Skeletal muscle tissue (tissue), 4 donors: ENCODE data around the gene RASSF8. TPM values are rescaled to one million over a fixed set of nuclear protein-coding genes. Genes with fewer than 3 reads are reported as not detected.

ENCODE experiments used
- H3K27ac ChIP-seq: one replicate; pipeline ENCODE4 v1.7.0; 2013; ENCODE audit warnings: mild to moderate bottlenecking, low read depth, low read length, inconsistent platforms
- H3K27me3 ChIP-seq, 3 donors: one replicate each; pipeline ENCODE4 v1.7.0; 2013; ENCODE audit warnings: low read length in 3 of 3; ENCODE audit not compliant: control insufficient read depth in 3 of 3, insufficient read depth in 3 of 3
- H3K36me3 ChIP-seq, 3 donors: one replicate each; pipeline ENCODE4 v1.7.0; 2013; ENCODE audit warnings: low read length in 3 of 3; ENCODE audit not compliant: control insufficient read depth in 3 of 3, insufficient read depth in 3 of 3
- H3K4me1 ChIP-seq, 3 donors: one replicate each; pipeline ENCODE4 v1.7.0; 2013; ENCODE audit warnings: low read length in 3 of 3, mild to moderate bottlenecking in 3 of 3; ENCODE audit not compliant: control insufficient read depth in 3 of 3, insufficient read depth in 3 of 3
- H3K4me3 ChIP-seq, 3 donors: one replicate each; pipeline ENCODE4 v1.7.0; 2013; ENCODE audit warnings: low read length in 3 of 3
- H3K9ac ChIP-seq, 3 donors: one replicate each; pipeline ENCODE4 v1.7.0; 2013; ENCODE audit warnings: low read length in 3 of 3, mild to moderate bottlenecking in 3 of 3, moderate library complexity in 2 of 3, low read depth in 1 of 3
- H3K9me3 ChIP-seq, 3 donors: one replicate each; pipeline ENCODE4 v1.7.0; 2013; ENCODE audit warnings: low read length in 3 of 3; ENCODE audit not compliant: control insufficient read depth in 3 of 3
- total RNA-seq: library from RNA; depleted of rRNA; stranded (reverse); fragments of >200 nt; gene quantifications from one replicate; pipeline ENCODE4 v1.2.3, GENCODE V29; 2014
- donor health status: Osteomylitis.

Gene RASSF8
- total RNA-seq, 1 donor from 2014 or later, result 29.7 TPM

DNA sequence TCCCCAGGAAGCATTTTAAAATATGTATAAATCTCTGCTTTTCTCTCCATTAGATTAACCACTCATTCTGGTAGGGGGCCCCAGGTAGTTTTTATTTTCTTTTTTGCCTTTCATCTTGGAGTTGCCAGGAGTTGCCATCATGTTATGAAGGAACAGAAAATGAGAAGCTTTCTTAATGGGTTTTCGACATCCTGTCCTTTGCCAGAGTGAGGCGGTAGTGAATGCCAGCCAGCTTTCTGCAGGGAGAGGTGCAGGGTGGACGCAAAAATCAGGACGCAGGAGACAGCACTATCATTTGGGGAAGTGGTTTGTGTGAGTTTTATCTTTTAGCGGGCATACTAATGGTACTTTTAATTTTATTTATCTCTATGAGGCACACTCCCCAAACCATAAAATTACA lies 1.7 kb downstream of the RASSF8 start:
- Histone ChIP-seq H3K36me3 (peaks cover 0 to 7% (median 1%) of the 10 kb centered on the region in 3 donors), H3K27ac (peak overlapping the region; percentile 83), H3K4me3 (peak overlapping the region; percentile 79 to 91 (median 82)), H3K27me3 (no peaks in the 10 kb centered on the region), H3K9me3 (no peaks in the 10 kb centered on the region), H3K9ac (peak overlapping the region; percentile 75 to 82 (median 75)), H3K4me1 (peaks cover 14 to 27% (median 26%) of the 10 kb centered on the region in 3 donors)

DNA sequence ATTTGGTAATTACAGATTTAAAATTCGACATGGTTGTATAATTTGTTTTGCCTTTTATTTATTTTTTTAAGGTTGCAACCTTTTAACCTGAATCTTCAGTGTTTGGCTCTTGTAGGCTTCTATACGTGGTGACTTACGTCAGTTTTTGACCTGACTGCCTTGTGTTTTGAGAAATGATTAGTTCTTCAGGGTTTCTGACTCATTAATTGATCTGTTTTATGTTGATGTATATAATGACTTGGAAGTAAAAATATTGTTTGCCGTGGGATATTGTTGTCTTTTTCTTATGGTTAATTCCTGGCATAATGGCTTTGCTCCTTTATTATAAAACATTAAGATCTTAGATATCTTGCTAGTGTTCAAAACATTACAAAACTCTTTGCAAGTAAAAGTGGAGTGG lies 2.5 kb downstream of the RASSF8 start:
- peak overlapping the region in 1 of 3 donors; percentile 79 for H3K4me3 ChIP-seq
- no peak overlapping the region for H3K9ac ChIP-seq
- no peaks in the 10 kb centered on the region for H3K27me3 ChIP-seq
- no peak overlapping the region for H3K27ac ChIP-seq
- peaks cover 14 to 27% (median 26%) of the 10 kb centered on the region in 3 donors for H3K4me1 ChIP-seq
- H3K36me3 ChIP-seq, result peaks cover 0 to 2% (median 0%) of the 10 kb centered on the region in 3 donors
- H3K9me3 ChIP-seq, result no peaks in the 10 kb centered on the region

DNA sequence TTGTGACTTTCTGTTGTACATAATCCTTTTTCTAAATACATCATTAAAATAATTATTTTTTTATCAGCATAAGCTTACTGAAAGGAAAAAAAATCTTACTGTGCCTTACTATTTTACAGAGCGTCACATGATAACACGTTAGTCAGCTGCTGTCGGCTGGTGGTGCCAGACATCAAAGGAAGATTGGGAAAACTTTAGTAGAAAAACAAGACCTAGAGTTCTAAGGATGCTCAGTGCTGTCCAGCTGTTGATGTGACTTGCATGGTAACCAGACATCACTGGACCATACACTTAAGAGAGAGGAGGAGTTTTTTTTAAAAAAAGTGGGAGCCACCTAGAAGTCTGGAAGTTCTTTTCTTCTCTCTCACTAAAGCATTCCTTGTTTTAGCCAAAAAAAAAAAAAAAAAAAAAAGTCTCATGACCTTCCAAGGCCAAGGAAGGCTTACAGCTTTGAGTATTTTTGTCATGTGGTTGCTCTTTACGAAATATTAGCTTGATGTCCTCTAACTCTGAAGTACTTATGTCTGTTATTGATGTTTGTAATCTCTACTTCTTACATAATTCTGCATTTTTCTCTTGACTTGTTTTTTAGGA lies 4.5 kb downstream of the RASSF8 start:
- Histone ChIP-seq H3K27me3 (no peaks in the 10 kb centered on the region), H3K4me3 (no peak overlapping the region), H3K36me3 (no peaks in the 10 kb centered on the region), H3K9ac (no peak overlapping the region), H3K27ac (peak overlapping the region; percentile 25), H3K9me3 (no peaks in the 10 kb centered on the region), H3K4me1 (peaks cover 17 to 26% (median 19%) of the 10 kb centered on the region in 3 donors)

DNA sequence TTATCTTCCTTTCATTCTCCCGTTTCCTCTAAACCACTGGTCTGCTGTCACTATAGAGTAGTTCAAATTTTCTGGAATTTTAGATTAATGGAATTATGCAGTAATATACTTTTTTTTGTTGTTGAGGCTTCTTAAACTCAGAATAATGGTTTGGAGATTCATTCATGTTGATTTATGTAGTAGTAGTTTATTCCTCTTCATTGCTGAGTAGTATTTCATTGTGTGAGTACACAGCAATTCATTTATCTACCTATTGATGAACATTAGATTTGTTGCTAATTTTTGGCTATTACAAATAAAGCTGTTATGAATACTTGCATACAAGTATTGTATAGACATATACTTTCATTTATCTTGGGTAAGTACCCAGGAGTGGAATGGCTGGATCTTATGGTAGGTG lies 7.2 kb downstream of the RASSF8 start:
- Histone ChIP-seq H3K4me3 (no peak overlapping the region), H3K27me3 (no peaks in the 10 kb centered on the region), H3K9ac (no peak overlapping the region), H3K4me1 (peaks cover 15 to 27% (median 19%) of the 10 kb centered on the region in 3 donors), H3K36me3 (no peaks in the 10 kb centered on the region), H3K27ac (no peak overlapping the region), H3K9me3 (no peaks in the 10 kb centered on the region)

DNA sequence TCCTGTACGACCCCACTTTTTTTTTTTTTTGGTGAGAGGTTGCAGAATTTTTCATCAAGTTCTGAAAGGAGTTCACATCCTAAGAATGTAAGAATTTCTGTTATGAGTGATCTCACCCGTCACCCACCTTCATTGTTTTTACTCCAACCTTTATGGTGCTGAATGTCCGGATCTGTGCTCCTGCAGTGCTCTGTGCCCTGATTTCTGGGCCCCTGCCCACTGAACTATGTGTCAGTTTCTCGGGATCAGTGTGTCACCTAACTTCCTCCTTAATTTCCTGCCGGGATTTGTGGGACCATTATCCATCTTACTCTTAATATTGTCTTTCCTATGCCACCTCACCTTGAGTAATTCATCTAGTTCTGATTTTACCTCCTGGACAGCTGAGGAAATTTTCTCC lies 11.6 kb downstream of the RASSF8 start:
- H3K4me1 ChIP-seq, result peaks cover 22 to 38% (median 23%) of the 10 kb centered on the region in 3 donors
- H3K9ac ChIP-seq, result no peak overlapping the region
- H3K27ac ChIP-seq, result no peak overlapping the region
- no peaks in the 10 kb centered on the region for H3K36me3 ChIP-seq
- H3K4me3 ChIP-seq, result no peak overlapping the region
- H3K27me3 ChIP-seq, result no peaks in the 10 kb centered on the region
- H3K9me3 ChIP-seq, result no peaks in the 10 kb centered on the region

DNA sequence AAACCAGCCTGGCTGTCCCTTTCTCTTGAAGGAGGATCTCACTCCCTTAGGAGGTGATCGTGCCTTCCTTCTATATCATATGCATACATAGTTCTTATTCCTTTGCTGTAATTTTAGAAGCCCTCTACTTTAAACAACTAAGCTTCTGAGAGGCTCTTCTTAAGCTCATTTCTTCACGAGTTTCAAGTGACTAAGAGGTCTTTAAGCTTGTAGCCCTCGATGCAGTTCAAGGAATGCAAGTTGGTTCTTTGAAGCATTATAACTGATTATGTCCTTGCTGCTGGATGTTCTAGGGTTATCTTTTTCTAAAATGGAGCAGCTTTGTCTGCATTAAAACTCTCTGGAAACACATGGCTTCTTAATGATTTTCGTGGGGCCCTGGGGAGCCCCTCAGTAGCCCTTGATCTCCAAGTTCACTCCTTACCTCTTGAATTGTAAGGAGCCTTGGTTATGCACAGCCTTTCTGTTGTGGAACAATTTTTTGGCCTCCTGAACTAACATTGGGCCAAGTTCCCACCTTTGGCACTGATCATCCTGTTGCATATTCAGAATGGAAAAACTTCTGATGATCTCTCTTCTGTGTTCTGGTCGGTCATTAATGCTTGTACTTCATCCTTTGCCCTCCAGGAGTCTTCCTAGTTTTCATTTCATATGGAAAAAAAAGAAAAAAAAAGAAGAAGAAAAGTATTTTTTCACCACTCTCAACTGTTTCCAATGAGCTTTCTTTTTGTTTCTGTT lies 12.6 kb downstream of the RASSF8 start:
- no peaks in the 10 kb centered on the region for H3K36me3 ChIP-seq
- no peak overlapping the region for H3K9ac ChIP-seq
- H3K27me3 ChIP-seq, result no peaks in the 10 kb centered on the region
- no peak overlapping the region for H3K27ac ChIP-seq
- H3K4me1 ChIP-seq, result peaks cover 23 to 44% (median 26%) of the 10 kb centered on the region in 3 donors
- H3K9me3 ChIP-seq, result no peaks in the 10 kb centered on the region
- H3K4me3 ChIP-seq, result no peak overlapping the region

DNA sequence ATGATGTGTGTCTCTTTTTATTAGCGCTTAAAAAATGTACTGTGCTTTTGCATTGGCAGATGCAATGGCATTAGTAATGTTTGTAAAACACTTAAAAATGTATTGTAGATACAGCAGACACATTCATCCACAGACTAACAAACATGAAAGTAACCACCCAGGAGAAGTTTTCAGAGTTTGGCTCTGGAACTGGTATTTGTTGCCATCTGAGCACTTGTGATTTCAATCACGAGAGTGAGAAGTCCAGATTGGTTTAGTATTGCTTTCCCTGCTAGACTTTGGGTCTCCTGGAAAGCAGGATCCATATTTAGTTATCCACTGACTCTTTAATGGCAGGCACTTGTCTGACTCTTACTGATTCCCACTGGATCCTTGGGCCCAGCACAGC lies 13.2 kb downstream of the RASSF8 start:
- Histone ChIP-seq H3K4me3 (peak overlapping the region in 2 of 3 donors; percentile 23 to 49), H3K27ac (peak overlapping the region; percentile 34), H3K36me3 (no peaks in the 10 kb centered on the region), H3K9me3 (no peaks in the 10 kb centered on the region), H3K4me1 (peaks cover 23 to 50% (median 26%) of the 10 kb centered on the region in 3 donors), H3K27me3 (no peaks in the 10 kb centered on the region), H3K9ac (no peak overlapping the region)

DNA sequence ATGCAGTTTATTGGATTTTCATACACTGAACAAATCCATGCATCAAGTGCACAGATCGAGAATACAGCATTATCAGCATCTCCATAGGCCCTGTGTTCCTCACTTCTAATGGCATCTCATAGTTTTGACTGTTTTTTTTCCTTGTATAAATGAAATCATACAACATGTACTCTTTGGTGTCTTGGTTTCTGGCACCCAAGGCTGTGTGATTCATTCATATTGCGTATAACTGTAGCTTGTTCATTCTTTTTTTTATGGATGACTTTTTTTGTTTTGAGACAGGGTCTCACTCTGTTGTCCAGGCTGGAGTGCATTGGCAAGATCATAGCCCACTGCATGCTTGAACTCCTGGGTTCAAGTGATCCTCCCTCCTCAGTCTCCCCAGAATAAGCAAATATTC lies 14.3 kb downstream of the RASSF8 start:
- peaks cover 31 to 55% (median 32%) of the 10 kb centered on the region in 3 donors for H3K4me1 ChIP-seq
- H3K27ac ChIP-seq, result peak overlapping the region; percentile 12
- H3K36me3 ChIP-seq, result no peaks in the 10 kb centered on the region
- H3K4me3 ChIP-seq, result no peak overlapping the region
- no peak overlapping the region for H3K9ac ChIP-seq
- no peaks in the 10 kb centered on the region for H3K9me3 ChIP-seq
- H3K27me3 ChIP-seq, result no peaks in the 10 kb centered on the region

DNA sequence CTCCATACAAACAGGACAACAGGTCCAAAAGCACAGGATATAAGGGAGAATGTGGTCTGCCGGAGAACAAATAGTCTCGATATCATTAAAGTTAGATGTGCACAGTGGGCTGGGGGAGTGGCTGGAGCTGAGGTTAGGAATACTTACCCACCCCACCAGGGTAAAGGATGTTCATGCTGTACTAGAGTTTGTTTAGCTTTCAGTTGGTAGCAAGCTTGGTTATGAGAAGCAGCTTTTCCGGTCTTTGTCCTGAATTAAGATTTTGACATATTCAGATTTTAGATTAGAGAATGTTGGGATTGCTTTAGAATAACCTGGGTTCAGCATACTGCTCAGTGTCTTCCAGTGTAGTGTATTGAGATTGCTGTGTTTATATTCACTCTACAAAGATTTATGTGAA lies 16.7 kb downstream of the RASSF8 start:
- H3K9me3 ChIP-seq, result no peaks in the 10 kb centered on the region
- H3K36me3 ChIP-seq, result no peaks in the 10 kb centered on the region
- no peak overlapping the region for H3K9ac ChIP-seq
- H3K4me1 ChIP-seq, result peaks cover 40 to 63% (median 44%) of the 10 kb centered on the region in 3 donors
- H3K27ac ChIP-seq, result no peak overlapping the region
- no peaks in the 10 kb centered on the region for H3K27me3 ChIP-seq
- H3K4me3 ChIP-seq, result no peak overlapping the region

DNA sequence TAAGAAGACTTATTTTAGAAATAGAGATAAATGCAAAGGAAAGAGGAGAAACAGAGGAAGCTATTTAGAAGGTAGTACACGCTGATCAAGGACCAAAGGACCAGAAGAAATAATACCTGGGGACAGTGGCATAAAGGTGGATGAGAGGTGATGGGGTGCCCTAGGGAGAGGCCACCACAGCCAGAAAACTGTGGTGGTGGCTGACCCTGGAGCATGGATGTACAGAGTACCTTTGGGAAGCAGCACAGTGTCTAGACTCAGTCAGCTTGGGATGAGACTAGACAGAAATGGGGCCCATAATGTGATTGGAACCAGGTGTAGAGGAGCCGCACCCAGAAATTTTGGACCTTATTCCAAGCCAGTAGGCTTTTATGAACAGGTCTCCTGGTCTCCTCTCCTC lies 17.2 kb downstream of the RASSF8 start:
- H3K4me1 ChIP-seq, result peaks cover 35 to 58% (median 39%) of the 10 kb centered on the region in 3 donors

More for the DNA sequence above, 17.2 kb downstream of the RASSF8 start:
- Histone ChIP-seq H3K9ac (no peak overlapping the region), H3K9me3 (no peaks in the 10 kb centered on the region), H3K4me3 (peak overlapping the region in 2 of 3 donors; percentile 45 to 61), H3K36me3 (no peaks in the 10 kb centered on the region), H3K27me3 (no peaks in the 10 kb centered on the region), H3K27ac (no peak overlapping the region)
